ENCODE data around the gene SPAG8. TPM values are rescaled to one million over a fixed set of nuclear protein-coding genes. Genes with fewer than 3 reads are reported as not detected.

The SPAG8 gene
- total and polyA plus RNA-seq, 9 of the 15 experiments (the other 6 are each of a cell fraction or from before 2014, with no cell fraction given), result 0.03 to 0.47 (median 0.21) TPM

DNA sequence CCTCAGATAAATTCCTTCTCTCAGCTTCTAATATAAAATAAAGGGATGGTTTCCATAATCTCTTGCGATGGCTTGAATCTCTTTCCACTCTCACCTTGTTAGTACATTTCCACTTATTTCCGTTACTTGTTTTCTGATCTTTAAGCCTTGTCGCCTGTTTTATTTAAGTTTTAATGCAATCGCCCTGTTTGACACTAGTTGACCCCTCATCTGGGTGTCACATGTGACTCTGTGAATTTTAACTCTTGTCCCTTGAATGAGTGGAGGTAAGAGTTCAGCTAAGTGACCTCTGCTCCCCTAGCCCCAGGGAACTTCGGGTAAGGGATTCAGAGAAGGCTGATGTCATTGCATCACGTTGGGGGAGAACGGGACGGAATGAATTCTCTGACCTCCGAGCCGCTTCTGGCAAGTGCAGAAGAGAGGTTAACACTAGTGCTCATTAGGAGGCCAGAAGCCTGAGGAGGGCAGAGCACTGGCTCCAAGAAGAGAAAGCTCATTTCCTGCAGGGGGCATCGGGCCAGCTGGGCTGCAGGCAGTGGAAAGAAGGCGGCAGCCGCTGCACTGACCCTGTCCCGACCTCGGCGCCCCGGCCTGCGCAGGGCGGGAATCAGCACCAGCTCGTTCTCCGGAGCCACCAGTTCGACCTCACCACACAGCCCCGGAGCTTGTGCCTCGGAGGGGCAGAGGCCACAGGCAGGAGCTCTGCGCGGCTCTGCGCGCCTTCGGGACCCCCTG is 2.2 kb upstream of the SPAG8 start (continued):
- no peak for TF ChIP-seq HDAC1 (IDR thresholded peaks at IDR 0.05)
- no peak for TF ChIP-seq RUNX1 (IDR thresholded peaks at IDR 0.05; ENCODE audit: low read depth)
- TF ChIP-seq ZFP30 (CRISPR knock-in tag; IDR thresholded peaks at IDR 0.05; ENCODE audit: borderline replicate concordance), result no peak
- TF ChIP-seq ZC3H4 (CRISPR knock-in tag; IDR thresholded peaks at IDR 0.05; ENCODE audit: borderline replicate concordance), result no peak
- TF ChIP-seq JUN (IDR thresholded peaks at IDR 0.05; ENCODE audit: borderline replicate concordance, low read depth, low read length), result no peak
- no peak for TF ChIP-seq JUN (CRISPR knock-in tag; IDR thresholded peaks at IDR 0.05; ENCODE audit: borderline replicate concordance)
- TF ChIP-seq TEAD2 (tag; IDR thresholded peaks at IDR 0.05), result no peak
- TF ChIP-seq, protein P1, sequence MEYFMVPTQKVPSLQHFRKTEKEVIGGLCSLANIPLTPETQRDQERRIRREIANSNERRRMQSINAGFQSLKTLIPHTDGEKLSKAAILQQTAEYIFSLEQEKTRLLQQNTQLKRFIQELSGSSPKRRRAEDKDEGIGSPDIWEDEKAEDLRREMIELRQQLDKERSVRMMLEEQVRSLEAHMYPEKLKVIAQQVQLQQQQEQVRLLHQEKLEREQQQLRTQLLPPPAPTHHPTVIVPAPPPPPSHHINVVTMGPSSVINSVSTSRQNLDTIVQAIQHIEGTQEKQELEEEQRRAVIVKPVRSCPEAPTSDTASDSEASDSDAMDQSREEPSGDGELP (CRISPR knock-in tag; IDR thresholded peaks at IDR 0.05; ENCODE audit: borderline replicate concordance), result peak; percentile 92
- TF ChIP-seq CREB1 (IDR thresholded peaks at IDR 0.05), result no peak
- no peak for TF ChIP-seq CREB1 (CRISPR knock-in tag; IDR thresholded peaks at IDR 0.05)
- TF ChIP-seq SMAD2 (IDR thresholded peaks at IDR 0.05; ENCODE audit: low read depth, low read length), result no peak
- no peak for TF ChIP-seq FOXJ3 (CRISPR knock-in tag; IDR thresholded peaks at IDR 0.05)
- TF ChIP-seq, protein P2, sequence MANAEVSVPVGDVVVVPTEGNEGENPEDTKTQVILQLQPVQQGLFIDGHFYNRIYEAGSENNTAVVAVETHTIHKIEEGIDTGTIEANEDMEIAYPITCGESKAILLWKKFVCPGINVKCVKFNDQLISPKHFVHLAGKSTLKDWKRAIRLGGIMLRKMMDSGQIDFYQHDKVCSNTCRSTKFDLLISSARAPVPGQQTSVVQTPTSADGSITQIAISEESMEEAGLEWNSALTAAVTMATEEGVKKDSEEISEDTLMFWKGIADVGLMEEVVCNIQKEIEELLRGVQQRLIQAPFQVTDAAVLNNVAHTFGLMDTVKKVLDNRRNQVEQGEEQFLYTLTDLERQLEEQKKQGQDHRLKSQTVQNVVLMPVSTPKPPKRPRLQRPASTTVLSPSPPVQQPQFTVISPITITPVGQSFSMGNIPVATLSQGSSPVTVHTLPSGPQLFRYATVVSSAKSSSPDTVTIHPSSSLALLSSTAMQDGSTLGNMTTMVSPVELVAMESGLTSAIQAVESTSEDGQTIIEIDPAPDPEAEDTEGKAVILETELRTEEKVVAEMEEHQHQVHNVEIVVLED (CRISPR knock-in tag; IDR thresholded peaks at IDR 0.05), result no peak
- no peak for TF ChIP-seq MTA3 (IDR thresholded peaks at IDR 0.05; ENCODE audit: borderline replicate concordance)
- TF ChIP-seq HMG20B (CRISPR knock-in tag; IDR thresholded peaks at IDR 0.05), result no peak
- TF ChIP-seq, protein P3, sequence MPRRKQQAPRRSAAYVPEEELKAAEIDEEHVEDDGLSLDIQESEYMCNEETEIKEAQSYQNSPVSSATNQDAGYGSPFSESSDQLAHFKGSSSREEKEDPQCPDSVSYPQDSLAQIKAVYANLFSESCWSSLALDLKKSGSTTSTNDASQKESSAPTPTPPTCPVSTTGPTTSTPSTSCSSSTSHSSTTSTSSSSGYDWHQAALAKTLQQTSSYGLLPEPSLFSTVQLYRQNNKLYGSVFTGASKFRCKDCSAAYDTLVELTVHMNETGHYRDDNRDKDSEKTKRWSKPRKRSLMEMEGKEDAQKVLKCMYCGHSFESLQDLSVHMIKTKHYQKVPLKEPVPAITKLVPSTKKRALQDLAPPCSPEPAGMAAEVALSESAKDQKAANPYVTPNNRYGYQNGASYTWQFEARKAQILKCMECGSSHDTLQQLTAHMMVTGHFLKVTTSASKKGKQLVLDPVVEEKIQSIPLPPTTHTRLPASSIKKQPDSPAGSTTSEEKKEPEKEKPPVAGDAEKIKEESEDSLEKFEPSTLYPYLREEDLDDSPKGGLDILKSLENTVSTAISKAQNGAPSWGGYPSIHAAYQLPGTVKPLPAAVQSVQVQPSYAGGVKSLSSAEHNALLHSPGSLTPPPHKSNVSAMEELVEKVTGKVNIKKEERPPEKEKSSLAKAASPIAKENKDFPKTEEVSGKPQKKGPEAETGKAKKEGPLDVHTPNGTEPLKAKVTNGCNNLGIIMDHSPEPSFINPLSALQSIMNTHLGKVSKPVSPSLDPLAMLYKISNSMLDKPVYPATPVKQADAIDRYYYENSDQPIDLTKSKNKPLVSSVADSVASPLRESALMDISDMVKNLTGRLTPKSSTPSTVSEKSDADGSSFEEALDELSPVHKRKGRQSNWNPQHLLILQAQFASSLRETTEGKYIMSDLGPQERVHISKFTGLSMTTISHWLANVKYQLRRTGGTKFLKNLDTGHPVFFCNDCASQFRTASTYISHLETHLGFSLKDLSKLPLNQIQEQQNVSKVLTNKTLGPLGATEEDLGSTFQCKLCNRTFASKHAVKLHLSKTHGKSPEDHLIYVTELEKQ (CRISPR knock-in tag; IDR thresholded peaks at IDR 0.05), result no peak
- no peak for TF ChIP-seq EHMT2 (IDR thresholded peaks at IDR 0.05)
- TF ChIP-seq MEF2A (IDR thresholded peaks at IDR 0.05; ENCODE audit: control insufficient read depth, low read depth, low read length), result no peak
- TF ChIP-seq, protein P4, sequence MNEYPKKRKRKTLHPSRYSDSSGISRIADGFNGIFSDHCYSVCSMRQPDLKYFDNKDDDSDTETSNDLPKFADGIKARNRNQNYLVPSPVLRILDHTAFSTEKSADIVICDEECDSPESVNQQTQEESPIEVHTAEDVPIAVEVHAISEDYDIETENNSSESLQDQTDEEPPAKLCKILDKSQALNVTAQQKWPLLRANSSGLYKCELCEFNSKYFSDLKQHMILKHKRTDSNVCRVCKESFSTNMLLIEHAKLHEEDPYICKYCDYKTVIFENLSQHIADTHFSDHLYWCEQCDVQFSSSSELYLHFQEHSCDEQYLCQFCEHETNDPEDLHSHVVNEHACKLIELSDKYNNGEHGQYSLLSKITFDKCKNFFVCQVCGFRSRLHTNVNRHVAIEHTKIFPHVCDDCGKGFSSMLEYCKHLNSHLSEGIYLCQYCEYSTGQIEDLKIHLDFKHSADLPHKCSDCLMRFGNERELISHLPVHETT (CRISPR knock-in tag; conservative IDR thresholded peaks at IDR 0.05 in 1 of 2, IDR thresholded peaks at IDR 0.05 in 1 of 2), result peak in 1 of 2 experiments; percentile 21; a peak in 1 of 4 replicates

All from K562 (cell line).